Choroid plexus epithelial cell (primary cell): ENCODE data around the gene ATG7.
"Not testable (repeated sequence)": the region's sequence is repeated elsewhere in the genome, so short reads cannot be mapped to it uniquely, and the experiment has no call there.

Source experiments
- DNase-seq: peaks from one replicate; pipeline ENCODE4 v3.0.0-alpha.2; 2010; ENCODE audit warnings: low read depth
- H3K4me3 ChIP-seq: 2 replicates; pipeline ENCODE4 v1.5.1; 2011; ENCODE audit warnings: low read depth, mild to moderate bottlenecking, control low read depth, low read length, moderate library complexity
- TF ChIP-seq, protein P1 (sequence below): conservative IDR thresholded peaks from 2 replicates; pipeline ENCODE4 v1.5.1; 2011; ENCODE audit warnings: low read depth, mild to moderate bottlenecking, control low read depth, inconsistent platforms, low read length, moderate library complexity

ATG7 gene

DNA sequence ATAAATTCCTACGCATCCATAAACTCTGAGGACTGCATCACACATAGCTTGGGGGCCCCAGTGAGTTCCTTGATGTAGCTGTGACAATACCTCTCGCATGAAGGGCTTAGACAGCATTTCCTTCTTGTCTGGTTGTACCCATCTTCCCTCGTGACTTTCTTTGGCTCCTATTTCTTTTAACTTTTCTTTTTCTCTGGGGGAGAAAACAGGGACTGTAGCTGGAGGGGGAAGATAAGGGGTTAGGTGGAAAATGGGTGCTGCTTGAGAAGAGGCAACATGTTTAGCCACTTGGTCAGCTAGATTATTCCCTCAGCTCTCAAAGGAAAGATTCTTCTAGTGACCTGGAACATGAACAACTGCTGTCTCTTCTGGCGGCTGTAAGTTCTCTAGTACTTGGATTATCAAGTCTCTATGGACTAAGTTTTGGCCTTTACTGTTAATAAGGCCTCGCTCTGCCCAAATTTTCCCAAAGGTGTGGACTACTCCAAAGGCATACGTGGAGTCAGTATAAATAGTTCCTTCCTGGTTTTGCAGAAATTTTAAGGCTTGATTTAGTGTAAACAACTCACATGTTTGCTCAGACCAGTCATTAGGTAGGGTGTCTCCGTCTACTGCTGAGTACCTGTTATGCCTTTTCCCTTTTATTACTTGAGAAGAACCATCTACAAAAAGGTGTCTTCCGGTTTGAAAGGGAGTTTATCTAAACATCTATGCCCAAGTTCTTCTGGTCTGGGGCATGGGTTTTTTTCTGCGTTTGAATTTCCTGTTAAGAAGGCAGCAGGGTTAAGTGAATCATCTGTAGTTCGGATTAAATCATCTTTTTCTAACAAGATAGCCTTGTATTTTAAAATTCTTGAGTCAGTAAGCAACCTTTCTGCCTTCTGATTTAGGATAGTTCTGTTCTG lies 21.0 kb upstream of the ATG7 start:
- TF ChIP-seq, protein P1, sequence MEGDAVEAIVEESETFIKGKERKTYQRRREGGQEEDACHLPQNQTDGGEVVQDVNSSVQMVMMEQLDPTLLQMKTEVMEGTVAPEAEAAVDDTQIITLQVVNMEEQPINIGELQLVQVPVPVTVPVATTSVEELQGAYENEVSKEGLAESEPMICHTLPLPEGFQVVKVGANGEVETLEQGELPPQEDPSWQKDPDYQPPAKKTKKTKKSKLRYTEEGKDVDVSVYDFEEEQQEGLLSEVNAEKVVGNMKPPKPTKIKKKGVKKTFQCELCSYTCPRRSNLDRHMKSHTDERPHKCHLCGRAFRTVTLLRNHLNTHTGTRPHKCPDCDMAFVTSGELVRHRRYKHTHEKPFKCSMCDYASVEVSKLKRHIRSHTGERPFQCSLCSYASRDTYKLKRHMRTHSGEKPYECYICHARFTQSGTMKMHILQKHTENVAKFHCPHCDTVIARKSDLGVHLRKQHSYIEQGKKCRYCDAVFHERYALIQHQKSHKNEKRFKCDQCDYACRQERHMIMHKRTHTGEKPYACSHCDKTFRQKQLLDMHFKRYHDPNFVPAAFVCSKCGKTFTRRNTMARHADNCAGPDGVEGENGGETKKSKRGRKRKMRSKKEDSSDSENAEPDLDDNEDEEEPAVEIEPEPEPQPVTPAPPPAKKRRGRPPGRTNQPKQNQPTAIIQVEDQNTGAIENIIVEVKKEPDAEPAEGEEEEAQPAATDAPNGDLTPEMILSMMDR, result no peak
- no peak for DNase-seq
- H3K4me3 ChIP-seq, result no peak overlapping the region

DNA sequence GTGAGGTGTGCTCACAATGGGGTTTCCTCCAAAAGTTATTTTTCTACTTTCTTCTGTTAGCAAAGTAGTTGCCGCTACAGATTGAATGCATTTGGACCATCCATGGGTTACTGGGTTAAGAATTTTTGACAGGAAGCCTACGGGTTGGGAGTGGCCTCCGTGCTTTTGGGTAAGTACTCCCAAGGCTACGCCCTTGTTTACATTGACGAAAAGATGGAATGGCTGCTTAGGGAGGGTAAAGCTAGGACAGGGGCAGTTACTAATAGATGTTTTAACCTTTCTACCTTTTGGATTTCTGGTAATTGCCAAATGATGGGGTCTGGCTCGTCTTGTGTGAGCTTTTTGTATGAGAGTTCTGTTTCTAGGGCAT lies 20.4 kb upstream of the ATG7 start:
- H3K4me3 ChIP-seq, result no peak overlapping the region
- DNase-seq, result no peak
- TF ChIP-seq, protein P1, result no peak

DNA sequence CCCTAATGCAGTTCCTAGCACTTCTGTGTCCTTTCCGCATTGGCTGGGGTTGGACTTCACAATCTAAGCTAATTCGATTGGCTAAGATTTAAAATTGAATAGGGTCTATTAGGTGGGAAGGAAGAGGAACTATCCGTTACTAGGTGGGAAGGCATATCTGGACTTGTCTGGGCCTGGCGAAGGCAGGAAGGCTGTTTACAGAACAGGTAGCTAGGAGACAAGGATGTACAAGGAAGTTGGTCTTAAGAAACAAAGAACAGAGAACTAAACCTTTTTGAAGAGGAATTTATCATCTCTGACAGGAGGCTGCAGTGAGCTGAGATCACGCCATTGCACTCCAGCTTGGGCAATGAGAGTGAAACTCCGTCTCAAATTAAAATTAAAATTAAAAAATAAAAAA lies 17.3 kb upstream of the ATG7 start:
- DNase-seq, result no peak
- TF ChIP-seq, protein P1, result no peak
- no peak overlapping the region for H3K4me3 ChIP-seq

DNA sequence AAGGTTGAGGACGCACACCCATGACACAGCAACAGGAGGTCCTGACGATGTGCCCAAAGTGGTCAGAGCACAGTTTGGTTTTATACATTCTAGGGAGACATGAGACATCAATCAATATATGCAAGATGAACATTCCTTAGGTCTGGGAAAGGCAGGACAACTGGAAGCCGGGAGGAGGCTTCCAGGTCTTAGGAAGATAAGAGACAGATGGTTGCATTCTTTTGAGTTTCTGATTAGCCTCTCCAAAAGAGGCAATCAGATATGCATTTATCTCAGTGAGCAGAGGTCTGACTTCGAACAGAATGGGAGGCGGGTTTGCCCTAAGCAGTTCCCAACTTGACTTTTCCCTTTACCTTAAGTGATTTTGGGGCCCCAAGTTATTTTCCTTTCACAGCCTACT lies 16.7 kb upstream of the ATG7 start:
- not testable (repeated sequence) for DNase-seq, H3K4me3 ChIP-seq

DNA sequence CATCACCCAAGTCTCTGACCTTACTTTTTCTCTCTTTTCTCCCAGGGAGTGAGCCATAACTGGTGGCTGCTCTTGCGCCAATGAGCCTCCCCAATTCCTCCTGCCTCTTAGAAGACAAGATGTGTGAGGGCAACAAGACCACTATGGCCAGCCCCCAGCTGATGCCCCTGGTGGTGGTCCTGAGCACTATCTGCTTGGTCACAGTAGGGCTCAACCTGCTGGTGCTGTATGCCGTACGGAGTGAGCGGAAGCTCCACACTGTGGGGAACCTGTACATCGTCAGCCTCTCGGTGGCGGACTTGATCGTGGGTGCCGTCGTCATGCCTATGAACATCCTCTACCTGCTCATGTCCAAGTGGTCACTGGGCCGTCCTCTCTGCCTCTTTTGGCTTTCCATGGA lies 13.2 kb upstream of the ATG7 start:
- no peak for DNase-seq
- TF ChIP-seq, protein P1, result peak; percentile 12
- H3K4me3 ChIP-seq, result no peak overlapping the region

DNA sequence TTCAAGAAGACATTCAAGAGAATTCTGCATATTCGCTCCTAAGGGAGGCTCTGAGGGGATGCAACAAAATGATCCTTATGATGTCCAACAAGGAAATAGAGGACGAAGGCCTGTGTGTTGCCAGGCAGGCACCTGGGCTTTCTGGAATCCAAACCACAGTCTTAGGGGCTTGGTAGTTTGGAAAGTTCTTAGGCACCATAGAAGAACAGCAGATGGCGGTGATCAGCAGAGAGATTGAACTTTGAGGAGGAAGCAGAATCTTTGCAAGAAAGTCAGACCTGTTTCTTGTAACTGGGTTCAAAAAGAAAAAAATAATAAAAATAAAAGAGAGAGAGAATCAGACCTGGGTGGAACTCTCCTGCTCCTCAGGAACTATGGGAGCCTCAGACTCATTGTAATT lies 11.7 kb upstream of the ATG7 start:
- TF ChIP-seq, protein P1, result peak; percentile 26
- DNase-seq, result no peak
- H3K4me3 ChIP-seq, result no peak overlapping the region

DNA sequence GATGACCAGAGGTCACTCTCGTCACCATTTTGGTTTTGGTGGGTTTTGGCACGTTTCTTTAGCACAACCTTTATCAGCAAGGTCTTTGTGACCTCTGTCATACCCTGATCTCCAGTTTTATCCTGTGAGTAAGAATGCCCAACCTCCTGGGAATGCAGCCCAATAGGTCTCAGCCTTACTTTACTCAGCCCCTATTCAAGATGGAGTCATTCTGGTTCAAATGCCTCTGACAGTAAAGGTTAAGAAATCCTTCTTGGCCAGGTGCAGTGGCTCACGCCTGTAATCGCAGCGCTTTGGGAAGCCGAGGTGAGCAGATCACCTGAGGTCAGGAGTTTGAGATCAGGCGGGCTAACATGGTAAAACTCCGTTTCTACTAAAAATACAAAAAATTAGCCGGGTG lies 3.2 kb upstream of the ATG7 start:
- no peak overlapping the region for H3K4me3 ChIP-seq
- TF ChIP-seq, protein P1, result no peak
- DNase-seq, result no peak
